Esophagus muscularis mucosa (tissue), 4 donors: ENCODE data around the gene ALG12. TPM values are rescaled to one million over a fixed set of nuclear protein-coding genes. Genes with fewer than 3 reads are reported as not detected.

Experiments used
- DNase-seq: peaks from one replicate; pipeline ENCODE4 v3.0.0-alpha.2; 2017; ENCODE audit errors: extremely low spot score
- H3K27ac ChIP-seq, 4 donors: fragments of 200-600 bp; sonication (generic); replicated peaks in 1 of 4; 1 replicate in 3 of 4; 2 replicates in 1 of 4; pipeline ENCODE4 v1.5.1; 2016 to 2019; ENCODE audit warnings: mild to moderate bottlenecking in 1 of 4
- H3K27me3 ChIP-seq, 4 donors: fragments of 200-600 bp; sonication (generic); one replicate each; pipeline versions ENCODE4 v1.5.1 to v1.6.0; 2016 to 2019
- H3K36me3 ChIP-seq, 4 donors: fragments of 200-600 bp; sonication (generic); one replicate each; pipeline ENCODE4 v1.5.1; 2016 to 2019
- H3K4me1 ChIP-seq, 4 donors: fragments of 200-600 bp; sonication (generic); one replicate each; pipeline ENCODE4 v1.5.1; 2016 to 2019
- H3K4me3 ChIP-seq, 4 donors: fragments of 200-600 bp; sonication (generic); 1 replicate in 2 of 4; 2 replicates in 2 of 4; pipeline ENCODE4 v1.5.1; 2016 to 2019; ENCODE audit warnings: mild to moderate bottlenecking in 4 of 4, moderate library complexity in 1 of 4
- H3K9me3 ChIP-seq, 4 donors: fragments of 200-600 bp; sonication (generic); 1 replicate in 3 of 4; 2 replicates in 1 of 4; pipeline ENCODE4 v1.5.1; 2016 to 2019
- EP300 ChIP-seq: sonication (generic); formaldehyde crosslinking; IDR thresholded peaks from one replicate; pipeline ENCODE4 v1.6.1; 2017; ENCODE audit warnings: antibody characterized with exemption
- POLR2A ChIP-seq: fragments of 450-650 bp; IDR thresholded peaks from one replicate; pipeline ENCODE4 v1.6.1; 2017; ENCODE audit warnings: antibody characterized with exemption, moderate library complexity, mild to moderate bottlenecking, low read depth
- POLR2AphosphoS5 ChIP-seq, 2 donors: sonication (generic); formaldehyde crosslinking; IDR thresholded peaks; one replicate each; pipeline ENCODE4 v1.6.1; 2017; ENCODE audit warnings: antibody characterized with exemption in 2 of 2
- WGBS: methylation state at CpG from one replicate; pipeline ENCODE4 v1.1.5; 2018; 5-methylcytosine and 5-hydroxymethylcytosine counted together
- intact Hi-C: fragments of 100-400 bp; cut with DNase I; formaldehyde crosslinking; loops from one replicate; pipeline ENCODE4 v1.15.1; 2023
- total RNA-seq, 4 donors: library from RNA; depleted of rRNA; stranded (reverse); fragments of >200 nt; gene quantifications; one replicate each; pipeline versions ENCODE4 v1.1.0 to v1.2.1, GENCODE V29; 2016
- TF ChIP-seq, protein P1 (sequence below), 3 experiments: fragments of 200-600 bp in 2 of 3; fragments of 450-650 bp in 1 of 3; sonication (generic) in 2 of 3; IDR thresholded peaks; one replicate each; pipeline ENCODE4 v1.5.1; 2017 to 2019; ENCODE audit warnings: antibody characterized with exemption in 3 of 3, mild to moderate bottlenecking in 2 of 3, moderate library complexity in 1 of 3

ALG12 gene
- total RNA-seq, 4 donors from 2014 or later, result 17.7 to 28.0 (median 23.8) TPM

DNA sequence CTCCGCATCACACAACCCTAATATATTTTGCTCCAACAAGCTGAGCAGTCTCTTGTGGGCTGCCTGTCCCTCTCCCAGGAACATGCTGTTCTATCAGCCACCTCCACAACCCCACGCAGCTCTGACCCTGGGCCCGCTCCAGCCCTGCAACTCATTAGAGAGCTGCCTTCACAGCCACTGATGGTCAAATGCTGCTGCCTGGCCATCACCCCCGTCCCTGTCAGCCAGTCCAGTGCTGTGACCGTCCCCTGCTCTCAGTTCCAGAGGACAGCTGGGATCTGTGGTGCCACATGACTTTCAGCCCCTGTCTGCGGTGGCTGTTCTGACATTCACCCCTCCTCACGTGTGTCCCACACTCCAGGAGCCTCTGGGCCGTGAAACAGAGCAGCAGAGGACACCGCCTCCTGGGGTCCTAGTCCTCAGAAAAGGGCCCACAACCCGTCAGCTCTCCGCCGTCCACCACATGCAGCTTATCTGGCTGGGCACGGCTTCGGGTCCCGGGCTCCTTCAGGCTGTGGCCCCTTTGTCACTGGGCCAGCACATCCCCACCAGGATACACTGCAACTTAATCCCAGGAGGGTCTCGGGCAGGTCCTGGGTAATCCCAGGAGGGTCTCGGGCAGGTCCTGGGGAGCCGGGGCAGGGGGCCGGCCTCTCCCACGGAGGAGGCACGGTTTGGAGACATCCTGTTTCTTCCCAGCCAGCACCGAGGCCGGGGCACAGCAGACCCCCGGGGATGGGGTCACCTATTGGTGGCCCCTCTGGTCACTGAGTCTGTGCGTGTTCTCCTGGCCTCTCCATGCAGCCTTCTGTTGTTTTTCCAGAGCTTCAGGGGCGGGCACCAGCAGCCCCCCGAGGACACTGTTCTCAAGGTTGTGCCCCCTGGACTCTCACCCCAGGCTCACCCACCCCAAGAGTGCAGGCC is 15.3 kb upstream of the ALG12 start:
- Histone ChIP-seq H3K27me3 (peaks cover 0 to 14% (median 7%) of the 10 kb centered on the region in 4 donors), H3K27ac (peak overlapping the region; percentile 88 to 98 (median 93)), H3K36me3 (no peaks in the 10 kb centered on the region), H3K9me3 (no peaks in the 10 kb centered on the region), H3K4me3 (peak overlapping the region; percentile 57 to 69 (median 62)), H3K4me1 (peaks cover 76 to 90% (median 85%) of the 10 kb centered on the region in 4 donors)
- intact Hi-C loops, result loop anchor here (5.0 kb wide), 3 partner anchors 39 to 249 kb away; no protein-coding TSS in a partner anchor
- 67% methylated on average over 16 of the region's 27 CpGs for WGBS
- peak; percentile 93 for DNase-seq
- TF ChIP-seq POLR2A (peak; percentile 55), EP300 (no peak), POLR2AphosphoS5 (IDR thresholded peaks at IDR 0.05) (peak; percentile 24 to 79)
- TF ChIP-seq, protein P1, sequence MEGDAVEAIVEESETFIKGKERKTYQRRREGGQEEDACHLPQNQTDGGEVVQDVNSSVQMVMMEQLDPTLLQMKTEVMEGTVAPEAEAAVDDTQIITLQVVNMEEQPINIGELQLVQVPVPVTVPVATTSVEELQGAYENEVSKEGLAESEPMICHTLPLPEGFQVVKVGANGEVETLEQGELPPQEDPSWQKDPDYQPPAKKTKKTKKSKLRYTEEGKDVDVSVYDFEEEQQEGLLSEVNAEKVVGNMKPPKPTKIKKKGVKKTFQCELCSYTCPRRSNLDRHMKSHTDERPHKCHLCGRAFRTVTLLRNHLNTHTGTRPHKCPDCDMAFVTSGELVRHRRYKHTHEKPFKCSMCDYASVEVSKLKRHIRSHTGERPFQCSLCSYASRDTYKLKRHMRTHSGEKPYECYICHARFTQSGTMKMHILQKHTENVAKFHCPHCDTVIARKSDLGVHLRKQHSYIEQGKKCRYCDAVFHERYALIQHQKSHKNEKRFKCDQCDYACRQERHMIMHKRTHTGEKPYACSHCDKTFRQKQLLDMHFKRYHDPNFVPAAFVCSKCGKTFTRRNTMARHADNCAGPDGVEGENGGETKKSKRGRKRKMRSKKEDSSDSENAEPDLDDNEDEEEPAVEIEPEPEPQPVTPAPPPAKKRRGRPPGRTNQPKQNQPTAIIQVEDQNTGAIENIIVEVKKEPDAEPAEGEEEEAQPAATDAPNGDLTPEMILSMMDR (IDR thresholded peaks at IDR 0.05), result no peak

DNA sequence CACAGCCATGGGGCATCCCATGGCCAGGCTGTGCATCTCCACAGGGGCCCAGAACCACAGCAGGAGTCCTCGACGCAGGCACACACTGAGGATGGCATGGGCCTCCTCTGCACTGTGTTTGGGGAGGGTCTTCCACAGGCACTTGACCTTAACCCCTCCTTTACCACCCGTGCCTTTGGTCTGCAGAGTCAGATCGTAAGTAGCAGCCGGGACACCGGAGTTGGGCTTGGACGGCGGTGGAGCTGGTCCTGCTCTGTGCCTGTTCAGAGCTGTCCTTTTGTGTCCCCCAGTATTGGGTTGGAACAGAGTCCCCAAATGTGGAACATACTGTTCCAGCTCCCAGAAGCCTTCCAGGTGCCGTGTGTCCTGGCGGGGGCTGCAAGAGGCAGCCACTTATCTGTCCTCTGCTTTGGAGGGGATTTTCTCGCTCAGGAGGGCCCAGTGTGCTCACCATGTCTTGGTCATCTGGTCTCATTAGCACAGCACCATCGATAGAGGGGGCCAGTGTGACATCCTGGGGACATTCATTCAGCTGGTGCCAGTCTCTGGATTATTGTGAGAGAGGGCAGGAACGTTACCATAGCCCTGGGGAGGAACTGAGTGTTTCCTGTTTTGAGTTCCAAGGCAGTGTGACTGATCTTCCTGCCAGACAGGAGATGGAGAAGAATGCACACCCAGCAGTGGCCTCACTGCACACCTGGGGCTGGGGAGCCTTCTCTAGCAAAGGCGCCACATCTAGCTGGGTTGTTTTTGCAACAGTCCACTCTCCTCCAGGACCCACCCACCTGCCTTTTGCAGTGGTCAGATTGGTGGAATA is 12.6 kb upstream of the ALG12 start:
- H3K4me1 ChIP-seq, result peaks cover 53 to 65% (median 64%) of the 10 kb centered on the region in 4 donors
- intact Hi-C loops, result loop anchor here (5.0 kb wide), 3 partner anchors 41 to 251 kb away; no protein-coding TSS in a partner anchor
- H3K9me3 ChIP-seq, result no peaks in the 10 kb centered on the region
- no peak overlapping the region for H3K4me3 ChIP-seq
- 39% methylated on average over 4 of the region's 14 CpGs for whole genome bisulfite sequencing
- H3K27ac ChIP-seq, result peak overlapping the region in 2 of 4 donors; percentile 33 to 98
- TF ChIP-seq POLR2A (no peak), EP300 (no peak), POLR2AphosphoS5 (IDR thresholded peaks at IDR 0.05) (peak; percentile 49 to 59)
- TF ChIP-seq, protein P1 (IDR thresholded peaks at IDR 0.05), result peak; percentile 35 to 54 (median 42)
- H3K36me3 ChIP-seq, result peaks cover 0 to 13% (median 8%) of the 10 kb centered on the region in 4 donors
- no peak for DNase-seq
- H3K27me3 ChIP-seq, result peaks cover 0 to 20% (median 8%) of the 10 kb centered on the region in 4 donors

DNA sequence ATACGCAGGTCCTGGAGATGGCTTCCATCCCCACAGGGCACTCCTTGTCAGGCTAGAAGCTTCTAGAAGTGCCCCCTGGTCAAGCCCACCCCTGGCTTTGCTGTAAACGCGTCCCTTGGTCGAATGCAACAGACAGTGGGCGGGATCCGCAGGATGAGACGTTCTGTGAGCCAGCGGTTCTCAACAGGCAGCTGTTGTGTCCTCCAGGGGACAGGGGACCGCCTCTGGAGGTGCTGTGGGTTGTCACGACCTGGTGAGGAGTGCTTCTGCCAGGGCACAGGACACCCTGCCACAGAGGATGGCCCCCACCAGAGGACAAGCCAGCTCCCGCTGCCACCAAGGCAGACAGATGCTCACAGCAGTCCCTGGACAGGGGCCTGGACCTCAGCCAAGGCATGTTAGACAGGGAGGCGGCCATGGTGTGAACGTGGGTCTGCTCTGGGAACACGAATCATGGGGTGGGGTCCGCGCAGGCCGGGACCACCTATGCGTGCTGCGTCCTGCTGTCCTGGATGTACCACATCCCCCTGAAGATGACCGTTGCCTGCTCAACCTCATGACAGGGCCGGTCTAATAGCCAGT is 11.8 kb upstream of the ALG12 start:
- TF ChIP-seq POLR2A, result no peak
- TF ChIP-seq, protein P1 (IDR thresholded peaks at IDR 0.05), result no peak
- TF ChIP-seq EP300, result no peak
- no peak for TF ChIP-seq POLR2AphosphoS5 (IDR thresholded peaks at IDR 0.05)
- no peak for DNase-seq
- no peak overlapping the region for H3K27ac ChIP-seq
- intact Hi-C loops, result loop anchor here (1.0 to 5.0 kb wide), 4 partner anchors 42 to 252 kb away; no protein-coding TSS in a partner anchor
- H3K27me3 ChIP-seq, result peaks cover 0 to 20% (median 8%) of the 10 kb centered on the region in 4 donors
- H3K4me3 ChIP-seq, result peak overlapping the region in 2 of 4 donors; percentile 15 to 49
- WGBS, result 74% methylated on average over 17 of the region's 21 CpGs
- no peaks in the 10 kb centered on the region for H3K9me3 ChIP-seq
- peaks cover 7 to 20% (median 14%) of the 10 kb centered on the region in 4 donors for H3K36me3 ChIP-seq
- H3K4me1 ChIP-seq, result peaks cover 52 to 62% (median 60%) of the 10 kb centered on the region in 4 donors
